Chondrocyte (in vitro differentiated cells): Measurements from ENCODE around the gene CATSPERE. TPM values are rescaled to one million over a fixed set of nuclear protein-coding genes. Genes with fewer than 3 reads are reported as not detected.

Source experiments
- DNase-seq: peaks from one replicate; pipeline ENCODE4 v3.0.0; 2021; ENCODE audit warnings: mixed read lengths, low spot score
- H3K27ac Mint-ChIP-seq: one replicate; pipeline ENCODE4 v1.8.0; 2021; ENCODE audit warnings: mild to moderate bottlenecking, moderate library complexity, mixed read lengths; ENCODE audit not compliant: unreplicated experiment
- H3K27me3 Mint-ChIP-seq: 2 replicates; pipeline ENCODE4 v1.8.0; 2021; ENCODE audit warnings: low read depth, mixed read lengths
- H3K36me3 Mint-ChIP-seq: 2 replicates; pipeline ENCODE4 v1.8.0; 2021; ENCODE audit warnings: low read depth, mixed read lengths
- H3K4me1 Mint-ChIP-seq: 2 replicates; pipeline ENCODE4 v1.8.0; 2021; ENCODE audit warnings: low read depth, mild to moderate bottlenecking, mixed read lengths
- H3K4me3 Mint-ChIP-seq: one replicate; pipeline ENCODE4 v1.8.0; 2021; ENCODE audit warnings: mild to moderate bottlenecking, moderate library complexity, mixed read lengths; ENCODE audit not compliant: unreplicated experiment
- H3K9me3 Mint-ChIP-seq: 2 replicates; pipeline ENCODE4 v1.8.0; 2021; ENCODE audit warnings: low read depth, mixed read lengths
- total RNA-seq: library from RNA; stranded (reverse); gene quantifications from 3 replicates; pipeline ENCODE4 v1.2.1, GENCODE V29; 2021
- TF ChIP-seq, protein P1 (sequence below): fragments of 200-600 bp; sonication (generic); IDR thresholded peaks from 2 replicates; pipeline ENCODE4 v1.5.0; 2021; ENCODE audit warnings: antibody characterized with exemption, mild to moderate bottlenecking, moderate library complexity

CATSPERE gene
- total RNA-seq, 1 donor from 2014 or later, result 1.5 TPM

- Mint-ChIP-seq H3K27me3 (no peaks in the 10 kb centered on the region), H3K4me3 (peak overlapping the region; percentile 77), H3K9me3 (peaks cover 3% of the 10 kb centered on the region), H3K4me1 (peaks cover 52% of the 10 kb centered on the region), H3K36me3 (peaks cover 1% of the 10 kb centered on the region), H3K27ac (peak overlapping the region; percentile 94)
- TF ChIP-seq, protein P1, sequence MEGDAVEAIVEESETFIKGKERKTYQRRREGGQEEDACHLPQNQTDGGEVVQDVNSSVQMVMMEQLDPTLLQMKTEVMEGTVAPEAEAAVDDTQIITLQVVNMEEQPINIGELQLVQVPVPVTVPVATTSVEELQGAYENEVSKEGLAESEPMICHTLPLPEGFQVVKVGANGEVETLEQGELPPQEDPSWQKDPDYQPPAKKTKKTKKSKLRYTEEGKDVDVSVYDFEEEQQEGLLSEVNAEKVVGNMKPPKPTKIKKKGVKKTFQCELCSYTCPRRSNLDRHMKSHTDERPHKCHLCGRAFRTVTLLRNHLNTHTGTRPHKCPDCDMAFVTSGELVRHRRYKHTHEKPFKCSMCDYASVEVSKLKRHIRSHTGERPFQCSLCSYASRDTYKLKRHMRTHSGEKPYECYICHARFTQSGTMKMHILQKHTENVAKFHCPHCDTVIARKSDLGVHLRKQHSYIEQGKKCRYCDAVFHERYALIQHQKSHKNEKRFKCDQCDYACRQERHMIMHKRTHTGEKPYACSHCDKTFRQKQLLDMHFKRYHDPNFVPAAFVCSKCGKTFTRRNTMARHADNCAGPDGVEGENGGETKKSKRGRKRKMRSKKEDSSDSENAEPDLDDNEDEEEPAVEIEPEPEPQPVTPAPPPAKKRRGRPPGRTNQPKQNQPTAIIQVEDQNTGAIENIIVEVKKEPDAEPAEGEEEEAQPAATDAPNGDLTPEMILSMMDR, result peak; percentile 74
- DNase-seq, result peak; percentile 99
Measured at GRCh38 chr1:244451951-244452795, 8.9 kb upstream of the CATSPERE start.

DNA sequence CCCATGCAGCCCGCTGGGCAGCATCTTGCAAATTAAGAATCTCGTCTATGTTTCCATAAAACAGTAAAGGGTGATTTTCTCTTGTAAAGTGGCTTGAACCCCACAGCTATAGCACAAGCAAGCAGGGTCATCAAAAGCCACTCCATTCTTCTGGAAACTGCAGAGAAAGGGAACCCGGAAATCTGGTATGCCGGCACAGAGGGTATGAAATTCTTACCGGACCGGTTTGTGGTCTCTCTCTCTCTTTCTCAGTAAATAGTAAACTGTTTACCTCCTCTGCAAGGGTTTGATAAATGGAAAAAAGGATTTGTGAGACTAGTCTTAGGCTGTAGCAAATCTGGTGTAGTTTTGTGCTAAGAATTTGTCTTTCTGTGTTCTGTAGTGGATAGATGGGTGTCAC lies 6.7 kb upstream of the CATSPERE start:
- TF ChIP-seq, protein P1, result no peak
- peaks cover 3% of the 10 kb centered on the region for H3K9me3 Mint-ChIP-seq
- peaks cover 1% of the 10 kb centered on the region for H3K36me3 Mint-ChIP-seq
- no peak for DNase-seq
- no peak overlapping the region for H3K4me3 Mint-ChIP-seq
- H3K27me3 Mint-ChIP-seq, result no peaks in the 10 kb centered on the region
- H3K27ac Mint-ChIP-seq, result no peak overlapping the region
- H3K4me1 Mint-ChIP-seq, result peaks cover 32% of the 10 kb centered on the region

DNA sequence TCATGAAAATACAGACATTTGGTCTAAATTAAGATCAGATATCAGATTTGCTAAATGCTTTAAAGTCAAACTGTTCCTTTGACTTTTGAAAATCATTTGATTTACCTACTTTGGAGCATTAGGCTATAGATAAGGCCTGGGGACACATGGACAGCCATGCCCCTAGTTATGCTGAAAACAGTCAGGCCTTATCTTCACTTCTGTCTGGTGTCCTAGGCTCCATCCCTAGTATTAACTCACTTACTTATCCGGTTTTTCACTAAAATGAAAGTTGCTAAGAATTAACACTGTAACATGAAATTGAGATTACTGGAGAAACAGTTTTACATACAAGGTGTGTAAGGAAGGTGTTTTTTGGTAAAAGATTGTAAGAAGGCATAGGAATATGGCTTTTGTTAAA lies 4.5 kb upstream of the CATSPERE start:
- Mint-ChIP-seq H3K27ac (no peak overlapping the region), H3K4me3 (no peak overlapping the region), H3K9me3 (peaks cover 5% of the 10 kb centered on the region), H3K4me1 (peaks cover 28% of the 10 kb centered on the region), H3K27me3 (no peaks in the 10 kb centered on the region), H3K36me3 (peaks cover 2% of the 10 kb centered on the region)
- no peak for DNase-seq
- TF ChIP-seq, protein P1, result no peak

DNA sequence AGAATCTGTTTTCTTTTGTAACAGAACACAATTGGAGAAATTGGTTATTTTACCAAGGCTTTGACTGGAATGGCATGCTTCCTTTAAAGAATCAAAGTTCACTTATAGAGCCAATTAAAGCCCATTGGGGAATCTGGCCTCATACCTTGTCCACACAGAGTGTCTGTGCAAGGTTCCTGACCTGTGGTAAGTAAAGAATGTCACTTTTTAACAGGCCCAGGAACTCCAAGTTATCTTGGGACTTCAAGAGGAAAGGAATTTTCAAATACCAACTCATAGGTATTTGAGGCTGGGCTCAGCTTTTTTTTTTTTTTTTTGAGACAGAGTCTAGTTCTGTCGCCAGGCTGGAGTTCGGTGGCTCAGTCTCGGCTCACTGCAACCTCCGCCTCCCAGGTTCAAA lies 2.3 kb upstream of the CATSPERE start:
- H3K4me3 Mint-ChIP-seq, result no peak overlapping the region
- TF ChIP-seq, protein P1, result no peak
- H3K9me3 Mint-ChIP-seq, result peaks cover 2% of the 10 kb centered on the region
- no peak for DNase-seq
- peaks cover 23% of the 10 kb centered on the region for H3K4me1 Mint-ChIP-seq
- H3K36me3 Mint-ChIP-seq, result peaks cover 2% of the 10 kb centered on the region
- no peak overlapping the region for H3K27ac Mint-ChIP-seq
- H3K27me3 Mint-ChIP-seq, result no peaks in the 10 kb centered on the region

DNA sequence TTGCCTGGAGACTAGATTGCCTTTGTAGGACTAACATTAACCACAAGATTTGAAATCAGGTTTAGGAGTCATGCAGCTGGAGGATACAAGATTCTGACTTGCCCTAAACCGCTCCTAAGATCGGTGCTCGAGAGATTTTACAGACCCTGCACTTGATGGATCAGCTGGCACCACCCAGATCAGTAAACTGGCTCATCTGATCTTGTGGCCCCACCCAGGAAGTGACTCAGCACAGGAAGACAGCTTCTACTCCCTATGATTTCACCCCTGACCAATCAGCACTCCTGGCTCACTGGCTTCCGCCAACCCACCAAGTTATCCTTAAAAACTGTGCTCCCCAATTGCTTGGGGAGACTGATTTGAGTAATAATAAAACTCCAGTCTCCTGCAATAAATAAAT lies 876 bp upstream of the CATSPERE start:
- H3K9me3 Mint-ChIP-seq, result peaks cover 2% of the 10 kb centered on the region
- H3K27me3 Mint-ChIP-seq, result no peaks in the 10 kb centered on the region
- peaks cover 11% of the 10 kb centered on the region for H3K4me1 Mint-ChIP-seq
- H3K36me3 Mint-ChIP-seq, result peaks cover 2% of the 10 kb centered on the region
- TF ChIP-seq, protein P1, result no peak
- no peak for DNase-seq
- H3K4me3 Mint-ChIP-seq, result no peak overlapping the region
- no peak overlapping the region for H3K27ac Mint-ChIP-seq
